Measurements from ENCODE around the gene PKD1L1.

Gene PKD1L1

GRCh38 chr7:47839381-47839780 lies 108.9 kb downstream of the PKD1L1 start:
- no peak overlapping the region for H3K9ac ChIP-seq (ENCODE audit: insufficient read length, low read depth)
- H3K4me1 ChIP-seq (ENCODE audit: insufficient read depth, insufficient read length) = no peaks in the 10 kb centered on the region
- H3K9me3 ChIP-seq (ENCODE audit: insufficient read depth, low read length) = no peaks in the 10 kb centered on the region; the same call in 1 of the 2 replicates
- H3K27me3 ChIP-seq (ENCODE audit: insufficient read depth, insufficient read length) = peaks cover 13% of the 10 kb centered on the region
- TF ChIP-seq ZNF274 (IDR thresholded peaks at IDR 0.05; ENCODE audit: low read depth, low read length) (no peak), SUZ12 (IDR thresholded peaks at IDR 0.05; ENCODE audit: extremely low read depth, insufficient read depth, insufficient read length) (no peak), YY1 (IDR thresholded peaks at IDR 0.05; ENCODE audit: insufficient read depth, insufficient read length) (no peak)
- no peaks in the 10 kb centered on the region for H3K36me3 ChIP-seq (ENCODE audit: insufficient read depth, insufficient read length, low read length)
- no peak for DNase-seq (ENCODE audit: low read depth, low spot score)
- H3K4me3 ChIP-seq (ENCODE audit: insufficient read length, low read depth) = no peak overlapping the region

GRCh38 chr7:47837826-47838225 lies 110.4 kb downstream of the PKD1L1 start:
- DNase-seq (ENCODE audit: low read depth, low spot score) = no peak
- H3K9ac ChIP-seq (ENCODE audit: insufficient read length, low read depth) = no peak overlapping the region
- H3K36me3 ChIP-seq (ENCODE audit: insufficient read depth, insufficient read length, low read length) = no peaks in the 10 kb centered on the region
- H3K9me3 ChIP-seq (ENCODE audit: insufficient read depth, low read length) = no peaks in the 10 kb centered on the region
- no peak for TF ChIP-seq YY1 (IDR thresholded peaks at IDR 0.05; ENCODE audit: insufficient read depth, insufficient read length)
- TF ChIP-seq SUZ12 (IDR thresholded peaks at IDR 0.05; ENCODE audit: extremely low read depth, insufficient read depth, insufficient read length) = no peak
- no peak for TF ChIP-seq ZNF274 (IDR thresholded peaks at IDR 0.05; ENCODE audit: low read depth, low read length)
- peaks cover 13% of the 10 kb centered on the region for H3K27me3 ChIP-seq (ENCODE audit: insufficient read depth, insufficient read length)
- H3K4me3 ChIP-seq (ENCODE audit: insufficient read length, low read depth) = no peak overlapping the region
- H3K4me1 ChIP-seq (ENCODE audit: insufficient read depth, insufficient read length) = no peaks in the 10 kb centered on the region

- Histone ChIP-seq H3K9me3 (ENCODE audit: insufficient read depth, low read length) (no peaks in the 10 kb centered on the region), H3K4me3 (ENCODE audit: insufficient read length, low read depth) (no peak overlapping the region), H3K4me1 (ENCODE audit: insufficient read depth, insufficient read length) (no peaks in the 10 kb centered on the region), H3K36me3 (ENCODE audit: insufficient read depth, insufficient read length, low read length) (no peaks in the 10 kb centered on the region), H3K27me3 (ENCODE audit: insufficient read depth, insufficient read length) (peaks cover 13% of the 10 kb centered on the region), H3K9ac (ENCODE audit: insufficient read length, low read depth) (no peak overlapping the region)
- TF ChIP-seq YY1 (IDR thresholded peaks at IDR 0.05; ENCODE audit: insufficient read depth, insufficient read length) = no peak
- no peak for TF ChIP-seq SUZ12 (IDR thresholded peaks at IDR 0.05; ENCODE audit: extremely low read depth, insufficient read depth, insufficient read length)
- TF ChIP-seq ZNF274 (IDR thresholded peaks at IDR 0.05; ENCODE audit: low read depth, low read length) = no peak
- no peak for DNase-seq (ENCODE audit: low read depth, low spot score)
Observed at GRCh38 chr7:47836503-47837202, 111.6 kb downstream of the PKD1L1 start.

GRCh38 chr7:47836080-47836479 lies 112.2 kb downstream of the PKD1L1 start:
- H3K4me1 ChIP-seq (ENCODE audit: insufficient read depth, insufficient read length) = no peaks in the 10 kb centered on the region
- no peak for DNase-seq (ENCODE audit: low read depth, low spot score)
- no peaks in the 10 kb centered on the region for H3K36me3 ChIP-seq (ENCODE audit: insufficient read depth, insufficient read length, low read length)
- H3K9me3 ChIP-seq (ENCODE audit: insufficient read depth, low read length) = no peaks in the 10 kb centered on the region
- no peak overlapping the region for H3K9ac ChIP-seq (ENCODE audit: insufficient read length, low read depth)
- no peak overlapping the region for H3K4me3 ChIP-seq (ENCODE audit: insufficient read length, low read depth)
- TF ChIP-seq YY1 (IDR thresholded peaks at IDR 0.05; ENCODE audit: insufficient read depth, insufficient read length) = no peak
- H3K27me3 ChIP-seq (ENCODE audit: insufficient read depth, insufficient read length) = peaks cover 13% of the 10 kb centered on the region

- H3K9me3 ChIP-seq (ENCODE audit: insufficient read depth, low read length) = no peaks in the 10 kb centered on the region
- H3K36me3 ChIP-seq (ENCODE audit: insufficient read depth, insufficient read length, low read length) = no peaks in the 10 kb centered on the region
- no peak overlapping the region for H3K4me3 ChIP-seq (ENCODE audit: insufficient read length, low read depth)
- H3K27me3 ChIP-seq (ENCODE audit: insufficient read depth, insufficient read length) = peaks cover 13% of the 10 kb centered on the region
- TF ChIP-seq YY1 (IDR thresholded peaks at IDR 0.05; ENCODE audit: insufficient read depth, insufficient read length) (no peak), SUZ12 (IDR thresholded peaks at IDR 0.05; ENCODE audit: extremely low read depth, insufficient read depth, insufficient read length) (no peak), ZNF274 (IDR thresholded peaks at IDR 0.05; ENCODE audit: low read depth, low read length) (no peak)
- H3K9ac ChIP-seq (ENCODE audit: insufficient read length, low read depth) = no peak overlapping the region
- no peak for DNase-seq (ENCODE audit: low read depth, low spot score)
- H3K4me1 ChIP-seq (ENCODE audit: insufficient read depth, insufficient read length) = no peaks in the 10 kb centered on the region
Observed at GRCh38 chr7:47833211-47833610, 115.1 kb downstream of the PKD1L1 start.

GRCh38 chr7:47832105-47832715 lies 116.1 kb downstream of the PKD1L1 start:
- Histone ChIP-seq H3K36me3 (ENCODE audit: insufficient read depth, insufficient read length, low read length) (no peaks in the 10 kb centered on the region), H3K9ac (ENCODE audit: insufficient read length, low read depth) (no peak overlapping the region), H3K4me1 (ENCODE audit: insufficient read depth, insufficient read length) (no peaks in the 10 kb centered on the region), H3K4me3 (ENCODE audit: insufficient read length, low read depth) (no peak overlapping the region), H3K9me3 (ENCODE audit: insufficient read depth, low read length) (no peaks in the 10 kb centered on the region), H3K27me3 (ENCODE audit: insufficient read depth, insufficient read length) (peaks cover 6% of the 10 kb centered on the region)
- no peak for DNase-seq (ENCODE audit: low read depth, low spot score)
- TF ChIP-seq YY1 (IDR thresholded peaks at IDR 0.05; ENCODE audit: insufficient read depth, insufficient read length) = no peak
- no peak for TF ChIP-seq SUZ12 (IDR thresholded peaks at IDR 0.05; ENCODE audit: extremely low read depth, insufficient read depth, insufficient read length)
- no peak for TF ChIP-seq ZNF274 (IDR thresholded peaks at IDR 0.05; ENCODE audit: low read depth, low read length)

GRCh38 chr7:47830015-47830414 lies 118.3 kb downstream of the PKD1L1 start:
- TF ChIP-seq YY1 (IDR thresholded peaks at IDR 0.05; ENCODE audit: insufficient read depth, insufficient read length) (no peak), SUZ12 (IDR thresholded peaks at IDR 0.05; ENCODE audit: extremely low read depth, insufficient read depth, insufficient read length) (no peak), ZNF274 (IDR thresholded peaks at IDR 0.05; ENCODE audit: low read depth, low read length) (no peak)
- Histone ChIP-seq H3K9ac (ENCODE audit: insufficient read length, low read depth) (no peak overlapping the region), H3K27me3 (ENCODE audit: insufficient read depth, insufficient read length) (no peaks in the 10 kb centered on the region), H3K36me3 (ENCODE audit: insufficient read depth, insufficient read length, low read length) (no peaks in the 10 kb centered on the region), H3K4me3 (ENCODE audit: insufficient read length, low read depth) (no peak overlapping the region), H3K9me3 (ENCODE audit: insufficient read depth, low read length) (no peaks in the 10 kb centered on the region), H3K4me1 (ENCODE audit: insufficient read depth, insufficient read length) (no peaks in the 10 kb centered on the region)
- no peak for DNase-seq (ENCODE audit: low read depth, low spot score)

Measured in NT2/D1 (cell line).